CD8-positive, alpha-beta memory T cell (primary cell): Measurements from ENCODE around the gene MYH3. TPM values are rescaled to one million over a fixed set of nuclear protein-coding genes. Genes with fewer than 3 reads are reported as not detected.

Experiments used
- CTCF ChIA-PET: fragments of 350-600 bp; sonication (Branson Sonifier 250); formaldehyde crosslinking; loops from one replicate; lab custom pipeline; 2021; ENCODE audit warnings: antibody characterized with exemption; lab: Charles Lee
- POLR2A ChIA-PET: fragments of 350-600 bp; sonication (Branson Sonifier 250); formaldehyde crosslinking; loops from one replicate; lab custom pipeline; 2021; ENCODE audit warnings: antibody characterized with exemption; lab: Charles Lee
- DNase-seq, 5 donors: peaks; one replicate each; pipeline versions ENCODE4 v3.0.0 to v3.0.0-alpha.2; 2020 to 2022; ENCODE audit warnings: mixed read lengths in 1 of 5
- H3K27ac ChIP-seq: one replicate; pipeline ENCODE4 v1.7.0; 2013; ENCODE audit warnings: low read depth, mild to moderate bottlenecking, low read length, moderate library complexity
- H3K27me3 ChIP-seq: 2 replicates; pipeline ENCODE4 v1.7.0; 2013; ENCODE audit warnings: low read length, mild to moderate bottlenecking; ENCODE audit not compliant: insufficient read depth, poor library complexity, severe bottlenecking
- H3K36me3 ChIP-seq: 2 replicates; pipeline ENCODE4 v1.7.0; 2013; ENCODE audit warnings: mild to moderate bottlenecking, low read length, moderate library complexity; ENCODE audit not compliant: insufficient read depth
- H3K4me1 ChIP-seq: 2 replicates; pipeline ENCODE4 v1.7.0; 2013; ENCODE audit warnings: mild to moderate bottlenecking, low read length, moderate library complexity; ENCODE audit not compliant: insufficient read depth
- H3K4me3 ChIP-seq: 2 replicates; pipeline ENCODE4 v1.7.0; 2013; ENCODE audit warnings: mild to moderate bottlenecking, low read length
- H3K9me3 ChIP-seq: 2 replicates; pipeline ENCODE4 v1.7.0; 2013; ENCODE audit warnings: mild to moderate bottlenecking, low read length
- H3K27ac Mint-ChIP-seq, 8 donors: one replicate each; pipeline ENCODE4 v1.8.0; 2020 to 2021; ENCODE audit warnings: mixed read lengths in 8 of 8, mild to moderate bottlenecking in 6 of 8, inconsistent platforms in 3 of 8, moderate library complexity in 3 of 8
- H3K27me3 Mint-ChIP-seq, 2 donors: one replicate each; pipeline ENCODE4 v1.8.0; 2020 to 2021; ENCODE audit warnings: mixed read lengths in 2 of 2, mild to moderate bottlenecking in 1 of 2, moderate library complexity in 1 of 2
- H3K36me3 Mint-ChIP-seq, 3 donors: one replicate each; pipeline ENCODE4 v1.8.0; 2020 to 2021; ENCODE audit warnings: mixed read lengths in 3 of 3, inconsistent platforms in 1 of 3, mild to moderate bottlenecking in 1 of 3
- H3K4me1 Mint-ChIP-seq, 3 donors: one replicate each; pipeline ENCODE4 v1.8.0; 2020 to 2021; ENCODE audit warnings: mixed read lengths in 3 of 3, inconsistent platforms in 1 of 3, mild to moderate bottlenecking in 1 of 3
- H3K4me3 Mint-ChIP-seq, 7 donors: one replicate each; pipeline ENCODE4 v1.8.0; 2020 to 2021; ENCODE audit warnings: mixed read lengths in 7 of 7, mild to moderate bottlenecking in 6 of 7, moderate library complexity in 4 of 7, inconsistent platforms in 2 of 7
- H3K9me3 Mint-ChIP-seq, 5 donors: one replicate each; pipeline ENCODE4 v1.8.0; 2020 to 2022; ENCODE audit warnings: mixed read lengths in 5 of 5, mild to moderate bottlenecking in 3 of 5, moderate library complexity in 2 of 5, inconsistent platforms in 1 of 5
- polyA plus RNA-seq: library from polyadenylated mRNA; unstranded; fragments of 300-500 nt; fragmentation: Illumina TruSeq; gene quantifications from one replicate; pipeline ENCODE4 v1.2.3, GENCODE V29; 2021
- total RNA-seq, 2 experiments: library from RNA; stranded (reverse); gene quantifications; one replicate each; pipeline ENCODE4 v1.2.3, GENCODE V29; 2021

The MYH3 gene
- total and polyA plus RNA-seq, 3 experiments from 2014 or later = 2.6 to 3.5 TPM; not detected in 1

DNA sequence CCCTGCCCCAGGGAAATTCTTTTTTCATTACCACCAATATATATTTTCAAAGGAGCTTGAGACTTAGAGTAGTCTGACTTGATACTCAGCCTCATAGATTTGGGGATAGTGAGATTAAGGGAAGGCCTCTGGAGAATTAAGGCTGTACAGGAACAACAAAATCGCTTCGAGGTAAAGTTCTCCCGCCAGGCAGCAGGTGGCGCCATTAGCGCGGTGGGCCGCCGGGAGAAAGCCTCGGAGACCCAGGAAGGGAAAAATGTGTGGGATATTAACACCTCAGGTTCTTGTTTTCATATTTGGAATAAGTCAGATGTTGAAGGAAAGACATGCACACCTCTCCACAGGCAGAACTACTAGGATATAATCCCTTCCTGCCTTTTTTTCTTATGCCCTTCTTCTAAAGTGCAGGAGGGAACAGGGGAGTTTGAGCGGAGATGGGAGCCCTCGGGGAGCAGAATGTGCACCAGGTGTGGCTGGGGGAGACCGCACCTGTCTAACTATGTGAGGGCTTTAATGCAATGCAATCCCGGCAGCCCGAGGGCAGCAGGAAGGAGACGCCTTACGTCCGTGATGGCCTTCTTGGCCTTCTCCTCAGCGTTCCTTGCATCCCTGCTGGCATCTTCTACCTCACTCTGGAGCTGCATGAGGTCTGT, 25.9 kb downstream of the MYH3 start:
- Mint-ChIP-seq H3K9me3 (no peaks in the 10 kb centered on the region), H3K4me3 (no peak overlapping the region), H3K27me3 (no peaks in the 10 kb centered on the region), H3K27ac (peak overlapping the region in 1 of 8 donors; percentile 23), H3K36me3 (peaks cover 0 to 43% (median 12%) of the 10 kb centered on the region in 3 donors), H3K4me1 (peaks cover 0 to 3% (median 3%) of the 10 kb centered on the region in 3 donors)
- Histone ChIP-seq H3K9me3 (no peaks in the 10 kb centered on the region), H3K4me3 (no peak overlapping the region), H3K36me3 (no peaks in the 10 kb centered on the region), H3K4me1 (no peaks in the 10 kb centered on the region), H3K27ac (no peak overlapping the region), H3K27me3 (no peaks in the 10 kb centered on the region)
- POLR2A ChIA-PET = no interaction called here
- CTCF ChIA-PET = interaction anchor here (1.1 to 7.7 kb wide), 5 partner anchors 9 to 214 kb away, joined by 3 to 73 read pairs (median 12); no protein-coding TSS in a partner anchor
- peak in 1 of 5 donors; percentile 18 for DNase-seq

DNA sequence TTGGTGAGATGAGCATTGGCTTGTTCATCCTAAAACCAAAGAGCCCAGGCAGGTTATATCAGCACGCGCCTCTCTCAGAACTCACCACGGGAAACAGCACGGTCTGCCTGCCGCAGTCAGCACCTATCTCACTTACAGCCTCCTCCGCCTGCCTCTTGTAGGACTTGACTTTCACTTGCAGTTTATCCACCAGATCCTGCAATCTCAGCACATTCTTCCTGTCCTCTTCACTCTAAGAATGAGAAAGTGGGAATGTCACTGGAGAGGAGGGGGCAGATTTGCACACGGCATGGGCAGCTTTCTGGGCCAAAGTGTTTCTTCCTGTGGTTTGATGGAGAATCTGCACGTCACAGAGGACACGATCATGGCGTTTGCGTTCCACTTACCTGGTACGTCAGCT, 27.4 kb downstream of the MYH3 start:
- Histone ChIP-seq H3K4me3 (no peak overlapping the region), H3K27ac (no peak overlapping the region), H3K4me1 (no peaks in the 10 kb centered on the region), H3K27me3 (no peaks in the 10 kb centered on the region), H3K36me3 (no peaks in the 10 kb centered on the region), H3K9me3 (no peaks in the 10 kb centered on the region)
- H3K4me3 Mint-ChIP-seq = no peak overlapping the region
- H3K9me3 Mint-ChIP-seq = no peaks in the 10 kb centered on the region
- DNase-seq = no peak
- peaks cover 0 to 1% of the 10 kb centered on the region in 2 donors for H3K27me3 Mint-ChIP-seq
- H3K36me3 Mint-ChIP-seq = peaks cover 0 to 33% (median 6%) of the 10 kb centered on the region in 3 donors
- ChIA-PET POLR2A (no interaction called here), CTCF (interaction anchor here (0.9 to 7.7 kb wide), 7 partner anchors 8 to 218 kb away, joined by 3 to 73 read pairs (median 8); no protein-coding TSS in a partner anchor)
- peak overlapping the region in 1 of 8 donors; percentile 40 for H3K27ac Mint-ChIP-seq
- peaks cover 0 to 3% (median 3%) of the 10 kb centered on the region in 3 donors for H3K4me1 Mint-ChIP-seq

DNA sequence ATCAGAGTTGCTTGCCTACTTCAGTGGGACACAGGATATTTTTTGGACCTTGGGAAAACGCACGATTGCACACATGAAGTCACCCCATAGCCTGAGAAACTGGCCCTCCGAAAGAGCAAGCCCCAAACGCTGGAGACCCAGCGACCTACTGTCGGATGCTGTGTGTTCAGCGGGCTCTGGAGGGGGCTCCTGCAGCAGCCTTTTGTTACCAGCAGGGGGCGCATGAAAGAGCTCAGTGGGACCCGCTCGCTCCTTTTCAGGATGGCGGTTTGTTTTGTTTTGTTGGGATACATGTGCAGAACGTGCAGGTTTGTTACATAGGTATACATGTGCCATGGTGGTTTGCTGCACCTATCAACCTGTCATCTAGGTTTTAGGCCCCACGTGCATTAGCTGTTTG, 28.4 kb downstream of the MYH3 start:
- Histone ChIP-seq H3K4me3 (no peak overlapping the region), H3K4me1 (no peaks in the 10 kb centered on the region), H3K9me3 (no peaks in the 10 kb centered on the region), H3K36me3 (no peaks in the 10 kb centered on the region), H3K27ac (no peak overlapping the region), H3K27me3 (no peaks in the 10 kb centered on the region)
- Mint-ChIP-seq H3K4me3 (no peak overlapping the region), H3K27me3 (peaks cover 0 to 3% of the 10 kb centered on the region in 2 donors), H3K9me3 (no peaks in the 10 kb centered on the region), H3K4me1 (peaks cover 0 to 3% (median 3%) of the 10 kb centered on the region in 3 donors), H3K36me3 (peaks cover 0 to 25% (median 6%) of the 10 kb centered on the region in 3 donors), H3K27ac (no peak overlapping the region)
- DNase-seq = no peak
- ChIA-PET POLR2A (no interaction called here), CTCF (interaction anchor here (0.9 to 7.7 kb wide), 6 partner anchors 9 to 219 kb away, joined by 3 to 73 read pairs (median 9); no protein-coding TSS in a partner anchor)

DNA sequence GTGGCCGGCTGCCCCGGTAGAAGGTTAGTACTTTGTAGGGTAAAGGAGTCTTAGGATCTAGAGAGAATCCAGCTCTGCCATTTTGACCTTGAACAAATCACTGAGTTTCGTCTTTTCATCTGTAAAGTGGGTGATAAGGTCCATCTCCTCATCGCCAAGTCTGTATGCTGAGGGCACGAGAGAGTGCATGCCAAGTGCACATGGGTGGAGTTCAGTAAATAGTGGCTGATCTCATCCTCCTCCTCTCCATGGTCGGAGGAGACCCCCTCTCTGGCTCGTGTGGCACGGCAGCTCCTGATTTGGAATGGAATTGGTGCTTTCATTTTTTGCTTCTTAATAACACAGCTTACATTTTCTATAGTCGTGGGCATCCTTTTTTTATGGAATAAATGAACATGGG, 30.7 kb downstream of the MYH3 start:
- H3K4me3 Mint-ChIP-seq = no peak overlapping the region
- H3K27ac ChIP-seq = no peak overlapping the region
- peaks cover 0 to 3% of the 10 kb centered on the region in 2 donors for H3K27me3 Mint-ChIP-seq
- no peaks in the 10 kb centered on the region for H3K9me3 Mint-ChIP-seq
- no peaks in the 10 kb centered on the region for H3K4me1 ChIP-seq
- ChIA-PET POLR2A (no interaction called here), CTCF (interaction anchor here (7.7 kb wide), 1 partner anchor 9 kb away, joined by 73 read pairs; no protein-coding TSS in a partner anchor)
- H3K9me3 ChIP-seq = no peaks in the 10 kb centered on the region
- DNase-seq = no peak
- H3K36me3 Mint-ChIP-seq = peaks cover 0 to 15% (median 3%) of the 10 kb centered on the region in 3 donors
- H3K36me3 ChIP-seq = no peaks in the 10 kb centered on the region
- no peak overlapping the region for H3K27ac Mint-ChIP-seq
- peaks cover 0 to 3% (median 3%) of the 10 kb centered on the region in 3 donors for H3K4me1 Mint-ChIP-seq
- no peak overlapping the region for H3K4me3 ChIP-seq
- no peaks in the 10 kb centered on the region for H3K27me3 ChIP-seq

DNA sequence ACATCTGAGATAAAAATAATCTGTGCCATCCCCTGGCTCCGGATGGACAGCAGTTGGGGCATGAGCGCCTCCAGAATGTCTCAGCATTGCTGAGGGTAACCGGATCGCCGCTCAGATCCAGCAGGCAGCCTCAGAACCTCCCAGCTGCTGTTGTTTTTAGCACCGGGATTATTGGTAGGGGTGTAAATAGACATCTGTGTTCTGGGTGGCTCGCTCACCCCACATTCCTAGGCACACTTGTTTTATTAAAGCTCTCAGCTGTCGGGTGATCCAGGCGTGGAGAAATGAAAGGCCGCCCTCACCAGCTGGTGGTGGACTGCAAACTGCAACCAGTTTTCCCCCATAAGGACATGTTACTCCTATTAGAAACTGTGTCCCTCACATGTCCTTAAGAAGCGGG, 32.1 kb downstream of the MYH3 start:
- CTCF ChIA-PET = no interaction called here
- peaks cover 0 to 6% of the 10 kb centered on the region in 2 donors for H3K27me3 Mint-ChIP-seq

DNA sequence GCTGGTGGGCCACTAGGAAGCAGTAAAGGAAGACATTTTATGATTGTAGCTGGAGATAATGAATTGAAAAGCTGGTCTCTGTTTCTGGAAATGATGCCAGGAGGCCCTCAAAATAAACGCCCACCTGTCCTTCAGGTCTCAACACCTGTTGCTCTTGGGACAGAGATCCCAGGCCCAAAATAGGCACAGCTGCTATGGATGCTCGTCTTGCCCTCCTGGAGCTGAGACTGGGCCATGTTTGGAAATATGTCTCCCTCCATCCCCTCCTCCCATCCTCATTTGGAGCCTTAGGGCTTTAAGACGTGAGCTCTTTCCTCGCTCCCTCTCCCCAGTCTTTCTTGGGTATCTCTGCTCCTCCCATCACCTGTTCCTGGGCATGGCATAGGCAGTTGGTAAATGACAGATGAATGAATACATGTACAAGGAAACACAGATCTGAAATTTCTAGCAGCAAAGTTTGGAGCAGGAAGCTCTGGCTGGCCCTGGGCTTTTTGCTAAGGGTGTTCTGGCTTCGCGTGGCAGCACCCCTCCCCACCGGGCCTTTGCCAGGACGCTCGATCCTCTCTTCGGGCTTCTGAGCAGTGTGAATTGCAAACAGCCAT, 33.3 kb downstream of the MYH3 start:
- ChIA-PET CTCF (no interaction called here), POLR2A (no interaction called here)
- no peak overlapping the region for H3K4me3 ChIP-seq
- no peak overlapping the region for H3K27ac Mint-ChIP-seq
- no peak overlapping the region for H3K27ac ChIP-seq
- H3K4me3 Mint-ChIP-seq = no peak overlapping the region
- no peaks in the 10 kb centered on the region for H3K4me1 Mint-ChIP-seq
- peaks cover 0 to 3% (median 0%) of the 10 kb centered on the region in 3 donors for H3K36me3 Mint-ChIP-seq
- no peaks in the 10 kb centered on the region for H3K9me3 Mint-ChIP-seq
- DNase-seq = no peak
- no peaks in the 10 kb centered on the region for H3K36me3 ChIP-seq
- no peaks in the 10 kb centered on the region for H3K9me3 ChIP-seq
- H3K27me3 ChIP-seq = no peaks in the 10 kb centered on the region
- H3K4me1 ChIP-seq = no peaks in the 10 kb centered on the region
- H3K27me3 Mint-ChIP-seq = peaks cover 0 to 6% of the 10 kb centered on the region in 2 donors

More for the DNA sequence above, 32.1 kb downstream of the MYH3 start:
- DNase-seq = no peak
- no peaks in the 10 kb centered on the region for H3K4me1 Mint-ChIP-seq
- Histone ChIP-seq H3K4me3 (no peak overlapping the region), H3K4me1 (no peaks in the 10 kb centered on the region), H3K9me3 (no peaks in the 10 kb centered on the region), H3K36me3 (no peaks in the 10 kb centered on the region), H3K27ac (no peak overlapping the region), H3K27me3 (no peaks in the 10 kb centered on the region)
- H3K27ac Mint-ChIP-seq = no peak overlapping the region
- H3K36me3 Mint-ChIP-seq = peaks cover 0 to 9% (median 1%) of the 10 kb centered on the region in 3 donors
- POLR2A ChIA-PET = no interaction called here
- H3K4me3 Mint-ChIP-seq = no peak overlapping the region
- H3K9me3 Mint-ChIP-seq = no peaks in the 10 kb centered on the region

DNA sequence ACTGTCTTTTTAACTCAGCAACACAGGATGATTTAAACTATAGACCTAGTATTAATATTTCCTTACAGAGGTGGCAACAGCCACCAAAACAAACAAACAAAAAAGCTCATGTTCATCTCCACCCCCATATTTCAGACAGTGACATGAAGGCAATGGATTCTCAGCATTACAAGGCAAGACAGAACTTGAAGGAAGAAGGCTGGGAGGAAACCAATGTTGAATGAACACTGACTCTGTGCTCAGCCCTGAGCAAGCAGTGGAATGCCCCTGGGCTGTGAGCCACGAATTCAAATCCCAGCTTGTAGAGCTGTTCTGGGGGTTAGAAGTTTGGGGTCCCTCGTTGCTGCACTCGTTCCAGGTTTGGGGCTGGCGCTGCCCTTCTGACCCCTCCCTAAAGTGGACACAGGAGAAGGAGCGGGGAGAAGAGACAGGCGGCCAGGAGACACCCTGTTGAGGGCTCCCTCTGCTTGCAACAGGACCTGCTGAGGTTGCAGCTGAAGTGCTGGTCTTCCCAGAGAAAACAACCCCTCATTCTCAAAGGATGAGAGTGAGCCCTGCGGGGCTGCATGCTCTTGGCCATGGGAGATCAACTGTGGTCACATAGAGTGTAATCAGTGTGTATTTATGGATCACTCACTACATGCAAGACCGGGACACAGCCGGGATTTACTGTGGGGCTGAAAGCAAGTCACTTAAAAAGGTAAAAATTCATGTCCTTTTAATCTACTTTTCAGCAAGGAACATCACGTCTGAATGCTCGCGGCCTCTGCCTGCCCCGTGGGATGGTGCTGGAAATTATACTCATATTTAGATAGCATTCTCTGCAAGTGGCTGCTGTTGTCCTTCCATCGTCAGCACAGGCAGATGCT, 34.3 kb downstream of the MYH3 start:
- Histone ChIP-seq H3K27ac (no peak overlapping the region), H3K9me3 (no peaks in the 10 kb centered on the region), H3K4me3 (no peak overlapping the region), H3K4me1 (no peaks in the 10 kb centered on the region), H3K36me3 (no peaks in the 10 kb centered on the region), H3K27me3 (no peaks in the 10 kb centered on the region)
- H3K9me3 Mint-ChIP-seq = no peaks in the 10 kb centered on the region
- no peak overlapping the region for H3K27ac Mint-ChIP-seq
- CTCF ChIA-PET = interaction anchor here (1.0 to 1.3 kb wide), 2 partner anchors 8 to 20 kb away, joined by 3 read pairs; no protein-coding TSS in a partner anchor
- DNase-seq = no peak
- peaks cover 0 to 3% (median 0%) of the 10 kb centered on the region in 3 donors for H3K4me1 Mint-ChIP-seq
- POLR2A ChIA-PET = no interaction called here
- no peaks in the 10 kb centered on the region for H3K36me3 Mint-ChIP-seq
- H3K4me3 Mint-ChIP-seq = no peak overlapping the region
- H3K27me3 Mint-ChIP-seq = peaks cover 3 to 6% of the 10 kb centered on the region in 2 donors
